Esophagus (tissue), 2 donors: ENCODE data around the gene AS3MT. TPM values are rescaled to one million over a fixed set of nuclear protein-coding genes. Genes with fewer than 3 reads are reported as not detected.

ENCODE experiments used
- H3K27ac ChIP-seq, 2 donors: one replicate each; pipeline ENCODE4 v1.5.1; 2013; ENCODE audit warnings: low read depth in 2 of 2, mild to moderate bottlenecking in 2 of 2, inconsistent platforms in 1 of 2, low read length in 1 of 2, moderate library complexity in 1 of 2
- H3K27me3 ChIP-seq, 2 donors: one replicate each; pipeline ENCODE4 v1.6.1; 2013; ENCODE audit warnings: low read length in 2 of 2, control low read depth in 1 of 2, mild to moderate bottlenecking in 1 of 2; ENCODE audit not compliant: insufficient read depth in 2 of 2, control insufficient read depth in 1 of 2
- H3K36me3 ChIP-seq, 2 donors: one replicate each; pipeline ENCODE4 v1.6.1; 2013; ENCODE audit warnings: low read length in 1 of 2; ENCODE audit not compliant: control insufficient read depth in 2 of 2, insufficient read depth in 2 of 2
- H3K4me1 ChIP-seq, 2 donors: one replicate each; pipeline ENCODE4 v1.6.1; 2013; ENCODE audit warnings: low read length in 1 of 2; ENCODE audit not compliant: control insufficient read depth in 2 of 2, insufficient read depth in 2 of 2
- H3K4me3 ChIP-seq, 2 donors: one replicate each; pipeline ENCODE4 v1.5.1; 2013; ENCODE audit warnings: low read length in 2 of 2, mild to moderate bottlenecking in 2 of 2, low read depth in 1 of 2, moderate library complexity in 1 of 2
- H3K9me3 ChIP-seq, 2 donors: one replicate each; pipeline ENCODE4 v1.6.1; 2013; ENCODE audit warnings: mild to moderate bottlenecking in 2 of 2, low read depth in 1 of 2, low read length in 1 of 2, moderate library complexity in 1 of 2; ENCODE audit not compliant: control insufficient read depth in 2 of 2, insufficient read depth in 1 of 2
- WGBS, 2 donors: extraction: QIAGEN DNeasy Blood & Tissue Kit; methylation state at CpG; one replicate each; pipeline ENCODE4 v1.1.7; 2013; 5-methylcytosine and 5-hydroxymethylcytosine counted together
- polyA plus RNA-seq, 2 donors: library from polyadenylated mRNA; stranded (reverse); fragments of 200-250 nt; gene quantifications; one replicate each; pipeline ENCODE4 v1.2.3, GENCODE V29; 2013
- donor health status: healthy with polysubstance abuse.
- donor health status: Bipolar disorder and iron deficiency.

Gene AS3MT
- polyA plus RNA-seq, 2 donors = 2.0 to 2.8 TPM

GRCh38 chr10:102931643-102932042 is 62.4 kb downstream of the AS3MT start:
- Histone ChIP-seq H3K4me1 (no peaks in the 10 kb centered on the region), H3K36me3 (no peaks in the 10 kb centered on the region), H3K4me3 (no peak overlapping the region), H3K27ac (no peak overlapping the region), H3K27me3 (no peaks in the 10 kb centered on the region), H3K9me3 (no peaks in the 10 kb centered on the region)
- WGBS, 2 donors = 87 to 89% methylated on average over 5 of the region's 5 CpGs

GRCh38 chr10:102935505-102935904 is 66.2 kb downstream of the AS3MT start:
- Histone ChIP-seq H3K27me3 (no peaks in the 10 kb centered on the region), H3K4me3 (no peak overlapping the region), H3K9me3 (no peaks in the 10 kb centered on the region), H3K36me3 (no peaks in the 10 kb centered on the region), H3K4me1 (no peaks in the 10 kb centered on the region), H3K27ac (no peak overlapping the region)
- 91 to 94% methylated on average over 4 of the region's 4 CpGs for WGBS, 2 donors

- Histone ChIP-seq H3K4me3 (no peak overlapping the region), H3K27me3 (no peaks in the 10 kb centered on the region), H3K9me3 (no peaks in the 10 kb centered on the region), H3K4me1 (no peaks in the 10 kb centered on the region), H3K27ac (no peak overlapping the region), H3K36me3 (no peaks in the 10 kb centered on the region)
- WGBS, 2 donors = 83 to 94% methylated on average over 3 of the region's 3 CpGs
Observed at GRCh38 chr10:102935939-102936605, 66.8 kb downstream of the AS3MT start.

- Histone ChIP-seq H3K9me3 (no peaks in the 10 kb centered on the region), H3K27ac (no peak overlapping the region), H3K36me3 (no peaks in the 10 kb centered on the region), H3K4me1 (no peaks in the 10 kb centered on the region), H3K27me3 (no peaks in the 10 kb centered on the region), H3K4me3 (no peak overlapping the region)
- WGBS, 2 donors = 96 to 98% methylated on average over 3 of the region's 3 CpGs
Observed at GRCh38 chr10:102941401-102941800, 72.1 kb downstream of the AS3MT start.

GRCh38 chr10:102945449-102945848 is 76.2 kb downstream of the AS3MT start:
- H3K27ac ChIP-seq = no peak overlapping the region
- no peaks in the 10 kb centered on the region for H3K4me1 ChIP-seq
- 85 to 91% methylated on average over 3 of the region's 3 CpGs for WGBS, 2 donors
- H3K4me3 ChIP-seq = no peak overlapping the region
- H3K27me3 ChIP-seq = no peaks in the 10 kb centered on the region
- H3K9me3 ChIP-seq = no peaks in the 10 kb centered on the region
- H3K36me3 ChIP-seq = no peaks in the 10 kb centered on the region

GRCh38 chr10:102945962-102946361 is 76.7 kb downstream of the AS3MT start:
- H3K36me3 ChIP-seq = no peaks in the 10 kb centered on the region
- H3K27me3 ChIP-seq = no peaks in the 10 kb centered on the region
- WGBS, 2 donors = 84 to 90% methylated on average over 2 of the region's 2 CpGs
- no peaks in the 10 kb centered on the region for H3K9me3 ChIP-seq
- no peak overlapping the region for H3K27ac ChIP-seq
- no peak overlapping the region for H3K4me3 ChIP-seq
- H3K4me1 ChIP-seq = no peaks in the 10 kb centered on the region

GRCh38 chr10:102946992-102947391 is 77.7 kb downstream of the AS3MT start:
- no peak overlapping the region for H3K4me3 ChIP-seq
- no peak overlapping the region for H3K27ac ChIP-seq
- WGBS, 2 donors = 74 to 80% methylated on average over 2 of the region's 2 CpGs
- H3K9me3 ChIP-seq = no peaks in the 10 kb centered on the region
- H3K36me3 ChIP-seq = no peaks in the 10 kb centered on the region
- H3K4me1 ChIP-seq = no peaks in the 10 kb centered on the region
- no peaks in the 10 kb centered on the region for H3K27me3 ChIP-seq

GRCh38 chr10:102948176-102948575 is 78.9 kb downstream of the AS3MT start:
- no peak overlapping the region for H3K4me3 ChIP-seq
- H3K4me1 ChIP-seq = no peaks in the 10 kb centered on the region
- H3K9me3 ChIP-seq = no peaks in the 10 kb centered on the region
- H3K27ac ChIP-seq = no peak overlapping the region
- H3K36me3 ChIP-seq = no peaks in the 10 kb centered on the region
- H3K27me3 ChIP-seq = no peaks in the 10 kb centered on the region
- WGBS, 2 donors = 90 to 95% methylated on average over 4 of the region's 4 CpGs

- H3K4me1 ChIP-seq = no peaks in the 10 kb centered on the region
- 83 to 95% methylated on average over 3 of the region's 3 CpGs for WGBS, 2 donors
- no peaks in the 10 kb centered on the region for H3K9me3 ChIP-seq
- no peaks in the 10 kb centered on the region for H3K27me3 ChIP-seq
- no peaks in the 10 kb centered on the region for H3K36me3 ChIP-seq
- H3K27ac ChIP-seq = no peak overlapping the region
- H3K4me3 ChIP-seq = no peak overlapping the region
Observed at GRCh38 chr10:102948786-102949185, 79.5 kb downstream of the AS3MT start.

GRCh38 chr10:102949916-102950315 is 80.6 kb downstream of the AS3MT start:
- H3K27me3 ChIP-seq = no peaks in the 10 kb centered on the region
- no peaks in the 10 kb centered on the region for H3K36me3 ChIP-seq
- H3K4me1 ChIP-seq = no peaks in the 10 kb centered on the region
- no peak overlapping the region for H3K27ac ChIP-seq
- H3K4me3 ChIP-seq = no peak overlapping the region
- 75 to 82% methylated on average over 4 of the region's 4 CpGs for WGBS, 2 donors
- H3K9me3 ChIP-seq = no peaks in the 10 kb centered on the region
